Loucy (cell line): ENCODE results near the gene FADS1.

Experiments used
- H2AFZ ChIP-seq: fragments of 200-600 bp; sonication (generic); 2 replicates; pipeline ENCODE4 v1.6.0; 2016; ENCODE audit warnings: antibody characterized with exemption, mild to moderate bottlenecking, low read length, moderate library complexity
- H3F3A ChIP-seq: fragments of 200-600 bp; 2 replicates; pipeline ENCODE4 v1.6.0; 2016; ENCODE audit warnings: antibody characterized with exemption, low read depth, mild to moderate bottlenecking
- H3K27me3 ChIP-seq: fragments of 200-600 bp; sonication (generic); 2 replicates; pipeline ENCODE4 v1.6.1; 2014; ENCODE audit warnings: low read length, mild to moderate bottlenecking; ENCODE audit not compliant: insufficient read depth, poor library complexity, severe bottlenecking
- H3K36me3 ChIP-seq: fragments of 200-600 bp; sonication (generic); 2 replicates; pipeline ENCODE4 v1.6.1; 2016; ENCODE audit warnings: low read length; ENCODE audit not compliant: insufficient read depth
- H3K4me1 ChIP-seq: fragments of 200-600 bp; sonication (generic); 2 replicates; pipeline ENCODE4 v1.5.1; 2014; ENCODE audit warnings: low read length, mild to moderate bottlenecking; ENCODE audit not compliant: insufficient read depth, poor library complexity, severe bottlenecking
- H3K4me2 ChIP-seq: fragments of 200-600 bp; sonication (generic); 2 replicates; pipeline ENCODE4 v1.6.0; 2014; ENCODE audit warnings: antibody characterized with exemption, low read length, low read depth, mild to moderate bottlenecking; ENCODE audit not compliant: poor library complexity, severe bottlenecking
- H3K4me3 ChIP-seq: fragments of 200-600 bp; sonication (generic); 2 replicates; pipeline ENCODE4 v1.5.1; 2014; ENCODE audit warnings: low read length, mild to moderate bottlenecking, mixed read lengths; ENCODE audit not compliant: poor library complexity, severe bottlenecking
- H3K79me2 ChIP-seq: fragments of 200-600 bp; sonication (generic); 2 replicates; pipeline ENCODE4 v1.6.1; 2014; ENCODE audit warnings: low read length; ENCODE audit not compliant: insufficient read depth
- H3K9ac ChIP-seq: fragments of 200-600 bp; sonication (generic); 2 replicates; pipeline ENCODE4 v1.6.0; 2014; ENCODE audit warnings: mild to moderate bottlenecking, low read depth, low read length, moderate library complexity; ENCODE audit not compliant: poor library complexity, severe bottlenecking
- H3K9me2 ChIP-seq: fragments of 200-600 bp; sonication (generic); replicated peaks from 2 replicates; pipeline ENCODE4 v1.6.1; 2016; ENCODE audit warnings: low read depth, low read length, mixed read lengths
- H3K9me3 ChIP-seq: fragments of 200-600 bp; sonication (generic); 2 replicates; pipeline ENCODE4 v1.6.1; 2014; ENCODE audit warnings: mild to moderate bottlenecking, antibody characterized with exemption, low read length, low read depth; ENCODE audit not compliant: insufficient read depth
- H4K20me1 ChIP-seq: fragments of 200-600 bp; sonication (generic); 2 replicates; pipeline ENCODE4 v1.6.0; 2014; ENCODE audit warnings: antibody characterized with exemption, low read length, mild to moderate bottlenecking; ENCODE audit not compliant: insufficient read depth, poor library complexity, severe bottlenecking
- CTCF ChIP-seq: fragments of 200-600 bp; sonication (generic); conservative IDR thresholded peaks from 2 replicates; pipeline ENCODE4 v1.5.1; 2014; ENCODE audit warnings: mild to moderate bottlenecking, antibody characterized with exemption, low read length
- EZH2phosphoT487 ChIP-seq: fragments of 200-600 bp; IDR thresholded peaks from 2 replicates; pipeline ENCODE4 v1.6.1; 2018; ENCODE audit warnings: antibody characterized with exemption, mild to moderate bottlenecking, moderate library complexity, borderline replicate concordance

Gene FADS1

GRCh38 chr11:61826930-61827570, 10.2 kb upstream of the FADS1 start:
- peak overlapping the region; percentile 93 for H3K4me2 ChIP-seq
- no peak overlapping the region; the same call in 1 of the 2 replicates for H2AFZ ChIP-seq
- peaks cover 35% of the 10 kb centered on the region for H3K4me1 ChIP-seq
- no peaks in the 10 kb centered on the region for H3K9me2 ChIP-seq
- H3K9ac ChIP-seq = peak overlapping the region; percentile 96
- peaks cover 38% of the 10 kb centered on the region for H4K20me1 ChIP-seq
- H3K79me2 ChIP-seq = peaks cover 68% of the 10 kb centered on the region
- H3K27me3 ChIP-seq = peaks cover 12% of the 10 kb centered on the region
- TF ChIP-seq EZH2phosphoT487 (no peak), CTCF (no peak)
- peak overlapping the region; percentile 84 for H3K4me3 ChIP-seq
- no peaks in the 10 kb centered on the region for H3F3A ChIP-seq
- H3K36me3 ChIP-seq = 0 out of 2 replicates have a peak, but pooled peaks cover 4% of the 10 kb centered on the region
- H3K9me3 ChIP-seq = no peaks in the 10 kb centered on the region

GRCh38 chr11:61820174-61820573, 3.4 kb upstream of the FADS1 start:
- Histone ChIP-seq H2AFZ (no peak overlapping the region), H3K79me2 (peaks cover 47% of the 10 kb centered on the region), H3K4me2 (no peak overlapping the region), H4K20me1 (peaks cover 4% of the 10 kb centered on the region), H3K36me3 (peaks cover 3% of the 10 kb centered on the region; the same call in 1 of the 2 replicates), H3K9me2 (no peaks in the 10 kb centered on the region), H3K9me3 (no peaks in the 10 kb centered on the region), H3K4me3 (no peak overlapping the region), H3K27me3 (peaks cover 14% of the 10 kb centered on the region), H3F3A (0 out of 2 replicates have a peak, but pooled peaks cover 9% of the 10 kb centered on the region), H3K9ac (peak overlapping the region; percentile 16), H3K4me1 (peaks cover 13% of the 10 kb centered on the region)
- TF ChIP-seq CTCF (no peak), EZH2phosphoT487 (no peak)

GRCh38 chr11:61817471-61818202, 834 bp upstream of the FADS1 start:
- TF ChIP-seq CTCF (no peak), EZH2phosphoT487 (no peak)
- H3K4me1 ChIP-seq = peaks cover 23% of the 10 kb centered on the region
- H2AFZ ChIP-seq = no peak overlapping the region
- peak overlapping the region; percentile 100 for H3K9ac ChIP-seq
- H3K9me2 ChIP-seq = no peaks in the 10 kb centered on the region
- peak overlapping the region; percentile 93 for H3K4me3 ChIP-seq
- peaks cover 12% of the 10 kb centered on the region; the same call in 1 of the 2 replicates for H3K36me3 ChIP-seq
- peaks cover 67% of the 10 kb centered on the region for H3K79me2 ChIP-seq
- 0 out of 2 replicates have a peak, but pooled peaks cover 9% of the 10 kb centered on the region for H3F3A ChIP-seq
- peaks cover 14% of the 10 kb centered on the region for H3K27me3 ChIP-seq
- H4K20me1 ChIP-seq = peaks cover 22% of the 10 kb centered on the region
- H3K9me3 ChIP-seq = no peaks in the 10 kb centered on the region
- H3K4me2 ChIP-seq = peak overlapping the region; percentile 99
